HG03575 (cell line): Measurements from ENCODE around the gene PUSL1.

ENCODE experiments used
- ATAC-seq: cut with Tn5 transposase; IDR thresholded peaks from one replicate; pipeline ENCODE4 v1.9.1; 2021; ENCODE audit not compliant: unreplicated experiment, insufficient number of reproducible peaks, low FRiP score; ENCODE audit errors: extremely low read depth

The PUSL1 gene

DNA sequence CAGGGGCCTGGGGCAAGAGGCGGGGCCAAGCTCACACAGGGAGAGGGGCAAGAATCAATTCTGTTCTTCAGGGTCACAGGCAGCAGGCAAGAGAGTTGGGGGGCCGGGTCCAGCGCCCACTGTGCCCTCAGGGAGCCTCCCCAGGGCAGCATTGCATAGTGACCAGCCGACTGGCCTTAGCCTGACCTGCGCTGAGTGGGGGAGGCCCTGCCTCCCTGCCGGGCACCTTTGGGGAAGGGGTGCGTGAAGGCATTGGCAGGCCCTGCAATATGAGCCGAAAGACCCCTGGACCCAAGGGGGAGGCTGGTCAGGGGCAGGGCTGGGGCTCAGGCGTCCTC lies 16.0 kb upstream of the PUSL1 start:
- ATAC-seq = no peak

DNA sequence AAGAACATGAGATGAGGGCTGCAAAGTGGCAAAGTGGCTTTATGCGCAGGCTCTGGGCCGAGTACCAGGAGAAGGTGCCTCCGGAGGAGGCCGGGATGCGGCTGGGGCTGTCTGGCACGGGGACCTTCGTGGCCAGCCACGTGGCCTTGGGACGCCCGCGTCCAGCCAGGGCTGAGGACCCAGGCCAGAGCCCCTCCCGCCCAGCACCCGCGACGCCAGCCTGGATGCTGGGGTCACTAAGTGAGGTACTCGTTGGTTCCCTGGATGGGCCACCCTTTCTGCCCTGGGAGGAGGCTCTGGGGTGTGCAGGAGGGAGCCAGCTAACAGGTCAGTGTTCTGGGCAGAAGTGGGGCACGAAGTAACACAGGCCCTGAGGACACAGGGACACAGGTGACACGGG lies 15.5 kb upstream of the PUSL1 start:
- no peak for ATAC-seq

DNA sequence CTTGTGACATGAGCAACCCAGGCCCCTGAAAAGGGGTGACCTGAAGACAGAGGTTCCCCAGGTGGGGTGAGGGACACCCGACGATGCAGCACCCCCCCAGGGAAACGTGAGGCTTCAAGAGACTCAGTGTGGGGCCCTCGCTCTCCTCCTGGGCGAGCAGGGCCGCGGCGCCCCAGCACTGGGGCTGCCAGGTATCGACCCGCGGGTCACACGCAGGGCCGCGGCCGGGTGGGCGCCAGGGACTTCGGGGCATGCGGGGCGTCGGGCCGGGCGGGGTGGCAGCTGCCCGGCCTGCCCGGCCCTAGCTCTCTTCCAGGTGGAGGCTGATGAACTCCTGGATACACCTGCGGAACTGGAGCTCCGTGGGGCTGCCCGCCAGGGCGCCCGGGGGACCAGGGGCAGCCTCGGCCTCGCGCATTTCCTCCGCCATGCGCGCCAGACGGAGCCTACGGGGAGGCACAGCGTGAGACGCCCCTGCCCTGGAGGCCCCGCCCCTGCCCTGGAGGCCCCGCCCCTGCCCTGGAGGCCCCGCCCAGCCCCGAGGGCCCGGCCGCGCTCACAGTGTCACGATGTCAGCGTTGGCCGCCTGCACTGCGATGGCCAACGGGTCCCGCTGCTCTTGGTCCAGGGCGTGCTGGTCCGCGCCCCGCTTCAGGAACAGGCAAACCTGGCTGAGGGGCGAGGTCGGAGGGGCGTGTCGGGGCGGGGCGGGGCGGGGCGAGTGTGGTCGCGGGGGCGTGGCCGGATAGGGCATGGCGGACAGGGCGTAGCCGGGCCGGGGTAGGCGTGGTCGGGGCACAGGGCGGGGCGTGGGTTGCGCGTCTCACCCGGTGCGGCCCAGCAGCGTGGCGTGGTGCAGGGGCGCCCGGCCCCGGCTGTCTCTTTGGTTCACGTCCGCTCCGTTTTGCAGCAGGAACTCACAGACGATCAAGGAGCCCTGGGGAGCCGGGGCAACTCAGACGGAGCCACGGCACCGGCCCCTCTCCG lies 14.8 kb upstream of the PUSL1 start:
- no peak for ATAC-seq

DNA sequence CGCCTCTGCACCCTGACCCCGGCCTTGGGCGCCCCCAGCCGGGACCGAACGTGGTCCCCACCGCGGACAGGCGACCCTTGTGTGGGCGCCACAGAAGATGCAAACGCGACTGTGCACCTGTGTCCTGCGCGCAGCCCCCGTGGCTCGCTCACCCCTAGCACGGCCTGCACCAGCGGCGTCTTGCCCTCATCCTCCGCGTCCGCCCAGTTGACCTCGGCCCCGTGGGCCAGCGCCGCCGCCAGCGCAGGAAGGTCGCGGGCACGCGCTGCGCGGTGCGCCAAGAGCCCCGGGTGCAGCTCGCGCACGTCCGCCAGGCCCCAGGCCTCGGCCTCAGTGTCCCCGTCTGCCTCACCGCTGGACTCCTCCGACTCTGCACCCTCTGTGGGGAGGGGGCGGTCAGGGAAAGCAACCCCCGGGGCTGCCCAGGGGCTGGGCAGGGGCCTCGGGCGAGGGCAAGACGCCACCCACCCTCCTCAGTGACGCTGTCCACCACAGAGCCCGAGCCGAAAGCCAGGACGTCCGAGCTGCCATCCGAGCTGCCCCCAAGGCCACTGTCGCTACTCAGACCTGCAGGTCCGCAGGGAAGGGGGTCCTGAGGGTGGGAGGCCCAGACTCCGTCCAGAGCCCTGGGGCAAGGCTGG lies 14.0 kb upstream of the PUSL1 start:
- no peak for ATAC-seq

DNA sequence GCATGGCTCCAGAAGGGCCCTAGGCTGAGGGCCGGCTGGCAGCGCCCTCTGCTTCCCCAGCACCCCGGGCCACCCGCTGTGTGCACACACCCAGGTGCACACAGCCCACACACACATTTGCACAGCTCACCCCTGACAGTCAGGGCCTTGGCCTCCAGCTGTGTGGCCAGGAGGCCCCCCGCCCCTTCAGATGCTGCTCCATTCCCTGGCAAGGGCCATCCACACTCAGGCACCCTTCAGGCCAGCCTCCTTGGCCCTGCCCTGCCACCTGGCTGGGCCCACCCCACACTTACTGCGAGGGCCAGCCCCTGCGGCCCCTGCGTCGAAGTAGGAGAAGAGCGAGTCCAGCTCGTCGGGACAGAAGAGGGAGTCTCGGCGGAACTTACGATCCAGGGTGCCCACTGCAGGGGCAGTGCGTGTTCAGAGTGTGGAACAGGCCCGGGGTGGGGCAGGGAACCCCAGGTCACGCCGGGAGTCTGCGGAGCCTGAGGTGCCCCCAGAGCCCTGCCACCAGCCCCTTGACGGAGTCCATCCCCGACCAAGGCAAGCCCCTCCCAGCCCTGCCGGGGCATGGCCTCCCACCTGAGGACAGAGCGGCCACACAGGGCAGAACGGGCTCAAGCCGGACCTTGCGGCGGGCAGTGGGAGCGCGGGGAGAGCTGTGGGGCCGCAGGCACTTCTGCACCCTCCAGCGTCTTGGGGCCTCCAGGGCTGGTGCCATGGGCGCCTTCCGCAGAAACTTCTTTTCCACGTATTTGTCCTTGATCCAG lies 13.1 kb upstream of the PUSL1 start:
- ATAC-seq = no peak

DNA sequence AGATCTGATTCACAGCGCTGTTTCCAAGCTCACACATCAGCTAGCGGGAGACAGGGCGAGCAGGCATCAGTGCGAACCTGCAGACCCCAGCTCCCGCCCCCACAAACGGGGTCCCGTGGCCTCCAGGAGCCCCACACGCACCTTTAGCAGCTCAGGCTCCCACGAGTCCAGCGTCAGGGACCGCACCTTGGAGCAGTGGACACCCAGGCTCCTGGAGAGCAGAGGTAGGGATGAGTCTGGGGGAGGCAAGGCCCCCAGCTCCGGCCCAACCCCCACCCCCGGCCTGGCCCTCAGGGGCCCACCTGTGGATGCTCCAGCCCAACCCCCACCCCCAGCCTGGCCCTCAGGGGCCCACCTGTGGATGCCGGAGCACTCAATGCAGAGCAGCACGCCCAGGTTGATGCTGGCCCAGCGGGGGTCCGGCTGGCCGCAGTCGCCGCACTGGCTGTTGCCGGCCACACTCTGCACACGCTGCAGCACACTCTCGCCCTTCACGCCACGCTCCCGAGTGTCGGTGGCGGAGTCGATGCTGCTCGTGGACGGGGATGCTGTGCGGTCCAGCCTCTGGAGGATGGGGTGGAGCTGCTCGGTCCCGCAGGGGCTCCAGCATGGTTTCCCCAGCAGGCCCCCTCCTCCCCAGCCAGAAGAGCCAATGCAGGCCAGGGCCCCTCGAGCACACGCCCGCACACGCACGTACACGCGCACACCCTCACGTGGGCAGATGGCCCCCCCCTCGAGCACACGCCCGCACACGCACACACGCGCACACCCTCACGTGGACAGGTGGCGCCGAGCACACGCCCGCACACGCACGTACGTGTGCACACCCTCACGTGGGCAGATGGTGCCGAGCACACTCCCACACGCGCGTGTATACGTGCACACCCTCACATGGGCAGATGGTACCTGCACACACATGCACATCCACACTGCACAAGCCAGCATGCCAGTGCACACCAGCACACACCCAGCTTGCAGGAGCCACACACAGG lies 12.0 kb upstream of the PUSL1 start:
- no peak for ATAC-seq

GRCh38 chr1:1297802-1298424 lies 10.5 kb upstream of the PUSL1 start:
- ATAC-seq = no peak

DNA sequence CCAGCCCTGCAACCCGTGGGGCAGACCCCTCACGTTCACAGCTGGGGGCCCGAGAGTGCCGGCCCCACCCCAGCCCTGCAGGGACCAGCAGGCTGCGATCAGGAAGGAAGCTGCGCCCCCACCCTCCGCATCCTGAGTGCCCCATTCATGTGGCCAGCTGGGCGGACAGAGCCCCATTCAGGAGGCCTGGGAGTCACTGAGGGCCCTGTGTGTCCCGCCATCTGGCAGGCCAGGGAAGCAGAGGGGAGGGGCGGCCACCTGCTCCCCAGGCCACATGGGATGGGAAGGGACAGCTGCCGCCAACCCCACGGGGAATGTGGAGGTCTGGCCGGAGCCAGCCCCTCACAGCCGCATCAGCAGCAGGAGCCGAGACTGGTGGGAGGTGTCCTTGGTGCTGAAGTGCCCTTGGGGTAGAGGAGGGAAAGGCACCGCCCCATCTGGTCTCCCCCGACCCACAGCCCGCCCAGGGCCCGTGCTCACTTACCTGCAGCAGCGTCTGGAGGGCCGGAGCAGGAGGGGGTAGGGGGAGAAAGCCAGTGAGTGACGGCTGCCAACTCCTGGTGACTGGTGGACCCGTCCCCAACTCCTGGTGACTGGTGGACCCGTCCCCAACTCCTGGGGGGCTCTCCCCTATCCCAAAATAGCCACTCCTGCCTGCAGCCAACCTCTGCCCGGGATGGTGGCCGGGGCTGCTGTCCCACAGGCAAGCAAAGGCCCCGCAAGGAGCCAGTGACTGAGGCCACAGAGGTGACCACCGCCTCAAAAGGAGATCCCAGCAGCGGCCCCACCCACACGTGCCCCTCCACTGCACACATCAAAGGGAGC lies 9.3 kb upstream of the PUSL1 start:
- ATAC-seq = no peak

GRCh38 chr1:1299686-1300351 lies 8.6 kb upstream of the PUSL1 start:
- no peak for ATAC-seq

DNA sequence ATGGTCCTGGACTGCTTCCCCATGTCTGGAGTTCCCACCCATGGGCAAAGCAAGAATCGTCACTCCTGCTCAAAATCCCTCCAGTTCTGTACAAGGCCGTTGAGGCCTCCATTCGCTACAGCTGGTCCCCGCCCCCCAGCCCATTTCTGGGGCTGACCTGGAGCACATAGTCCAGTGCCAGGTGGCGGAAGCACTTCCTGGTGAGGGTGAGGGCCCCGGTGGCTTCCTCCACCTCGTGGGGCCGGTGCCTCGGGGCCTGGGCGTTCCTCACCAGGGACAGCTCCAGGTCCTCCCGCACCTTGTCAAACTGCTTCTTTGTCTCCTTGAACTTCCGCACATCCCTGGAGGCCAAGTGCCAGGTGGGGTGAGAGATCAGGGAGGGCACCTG lies 8.1 kb upstream of the PUSL1 start:
- no peak for ATAC-seq

GRCh38 chr1:1302006-1302430 lies 6.4 kb upstream of the PUSL1 start:
- no peak for ATAC-seq

DNA sequence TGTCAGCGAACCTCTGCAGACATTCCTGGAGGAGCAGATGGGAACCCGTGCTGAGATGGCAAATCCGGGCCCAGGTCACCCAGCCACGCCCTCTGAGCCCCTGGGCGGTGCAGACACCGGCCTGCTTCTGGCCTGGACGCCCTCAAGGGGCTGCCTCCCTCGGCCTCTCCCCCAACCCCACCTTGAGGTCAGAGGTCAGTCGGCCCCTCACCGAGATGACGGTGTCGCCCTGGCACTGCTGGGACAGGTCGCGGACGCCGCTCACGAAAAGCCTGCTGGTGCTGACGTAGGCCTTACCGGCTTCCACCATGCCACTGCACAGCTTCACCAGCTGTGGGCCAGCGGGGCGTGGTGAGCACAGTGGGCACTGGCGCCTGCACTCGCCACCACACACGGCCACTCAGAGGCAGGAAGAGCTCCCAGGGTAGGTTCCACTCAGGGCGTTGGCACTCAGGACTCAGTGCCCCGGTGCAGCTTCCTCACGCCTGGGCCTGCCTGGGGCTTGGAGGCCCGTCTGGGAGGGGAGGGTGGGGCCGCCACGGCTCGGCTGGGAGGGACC lies 5.4 kb upstream of the PUSL1 start:
- no peak for ATAC-seq

- no peak for ATAC-seq
These were observed 4.7 kb upstream of the PUSL1 start for GRCh38 chr1:1303736-1304135.

DNA sequence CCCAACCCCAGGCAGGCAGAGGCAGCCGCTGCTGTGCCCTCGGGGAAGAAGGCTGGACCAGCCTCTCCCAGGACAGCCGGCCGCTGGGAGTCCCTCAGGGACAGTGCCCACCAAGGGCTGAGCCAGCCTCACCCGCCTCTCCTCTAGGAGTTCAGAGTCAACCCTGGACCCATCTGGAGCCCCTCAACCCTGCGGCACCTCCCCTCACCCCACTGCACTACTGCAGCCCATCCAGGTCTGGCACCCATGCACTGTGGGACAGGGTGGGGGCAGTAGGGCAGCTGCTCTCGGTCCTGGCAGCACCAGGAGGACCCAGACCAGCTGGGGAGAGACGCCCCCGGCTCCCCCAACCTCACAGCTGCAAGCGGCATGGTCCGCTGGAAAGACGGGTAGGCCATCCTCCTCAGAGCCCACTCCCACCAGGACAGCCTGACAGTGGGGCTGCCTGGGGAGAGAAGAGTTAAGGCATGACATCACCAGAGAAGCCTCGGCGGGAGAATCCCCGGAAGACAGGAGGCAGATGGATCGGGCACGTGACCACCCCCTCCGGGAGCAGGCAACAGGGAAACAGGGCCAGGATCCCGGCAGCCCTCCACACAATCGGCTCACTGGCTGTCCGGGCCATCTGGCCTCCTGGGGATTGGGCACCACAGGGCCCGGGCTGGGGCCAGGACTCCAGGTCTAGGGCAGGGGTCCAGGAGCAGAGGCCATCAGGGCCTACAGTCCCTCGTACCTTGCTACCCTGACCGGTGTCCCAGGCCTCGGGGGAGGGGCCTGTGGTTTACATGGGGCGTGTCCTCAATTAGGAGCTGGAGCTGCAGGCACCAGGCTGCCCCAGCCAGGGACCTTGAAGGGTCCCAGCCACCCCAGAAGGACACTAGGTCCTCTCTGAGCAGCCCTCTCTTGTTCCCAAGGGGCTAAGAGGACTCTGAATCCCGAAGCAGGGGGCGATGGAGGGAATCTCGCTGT lies 3.8 kb upstream of the PUSL1 start:
- ATAC-seq = no peak

- no peak for ATAC-seq
These were observed 2.9 kb upstream of the PUSL1 start for GRCh38 chr1:1305300-1306069.
